Activated CD4-positive, CD25-positive, alpha-beta regulatory T cell (primary cell): Measurements from ENCODE around the gene TENM4.

Source experiments
- DNase-seq, 4 experiments: peaks; one replicate each; lab custom pipeline; 2025; lab: John Stamatoyannopoulos, UW

The TENM4 gene

GRCh38 chr11:78935398-78936068 is 505.3 kb downstream of the TENM4 start:
- DNase-seq: no peak

GRCh38 chr11:78933350-78933749 is 507.5 kb downstream of the TENM4 start:
- no peak for DNase-seq

- DNase-seq: no peak
These were observed 508.1 kb downstream of the TENM4 start for GRCh38 chr11:78932757-78933156.

DNA sequence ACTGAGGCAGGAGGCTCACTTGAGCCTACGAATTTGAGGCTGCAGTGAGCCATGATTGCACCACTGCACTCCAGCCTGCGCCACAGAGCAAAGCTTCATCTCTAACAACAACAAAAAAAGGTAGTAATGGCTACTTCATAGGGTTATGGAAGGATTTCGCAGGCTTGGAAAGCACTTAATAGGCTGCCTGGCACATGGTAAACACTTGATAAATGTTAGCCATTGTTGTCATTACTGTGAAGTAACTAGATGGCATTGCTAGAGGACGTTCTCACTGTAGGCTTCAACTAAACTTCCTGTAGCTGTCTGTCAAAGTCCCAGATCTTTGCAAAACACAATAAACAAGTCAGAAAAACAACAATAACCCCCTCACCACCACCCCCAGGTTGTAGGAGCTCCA is 508.9 kb downstream of the TENM4 start:
- DNase-seq: no peak

GRCh38 chr11:78930810-78931523 is 509.9 kb downstream of the TENM4 start:
- DNase-seq: no peak

DNA sequence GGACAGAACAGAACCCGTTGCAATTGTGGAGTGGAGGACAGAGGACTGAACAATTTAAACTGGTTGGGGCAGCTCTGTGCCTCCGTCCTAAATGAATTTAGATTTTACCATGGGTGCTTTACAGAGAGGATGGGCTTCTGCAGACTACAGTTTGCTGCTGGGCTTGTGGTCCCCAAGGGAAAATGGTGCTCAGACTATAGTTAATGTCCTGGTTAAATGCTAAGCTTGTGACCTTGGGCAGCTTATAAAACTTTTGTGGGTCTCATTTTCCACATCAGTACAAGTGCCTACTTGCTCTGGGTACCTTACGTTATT is 511.0 kb downstream of the TENM4 start:
- DNase-seq: no peak

- no peak for DNase-seq
These were observed 511.5 kb downstream of the TENM4 start for GRCh38 chr11:78929207-78929905.

DNA sequence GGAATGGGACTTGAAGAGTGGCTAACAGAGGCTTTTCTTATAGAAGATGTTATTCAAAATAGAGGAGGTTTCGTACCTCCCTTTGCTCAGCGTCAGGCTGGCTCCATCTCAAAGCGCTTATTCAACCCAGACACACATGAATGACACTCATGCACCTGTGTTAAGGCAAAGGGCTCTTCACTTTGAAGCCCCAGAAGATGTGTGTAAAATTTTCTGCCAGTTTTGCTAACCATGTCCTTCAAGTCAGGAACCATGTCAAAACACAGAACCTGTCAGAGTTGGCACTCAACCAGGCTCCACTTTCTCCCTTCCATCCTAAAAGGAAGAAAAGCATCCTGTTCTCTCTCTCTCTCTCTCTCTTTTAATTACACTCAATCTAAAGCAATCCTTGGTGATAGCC is 513.3 kb downstream of the TENM4 start:
- DNase-seq: no peak

DNA sequence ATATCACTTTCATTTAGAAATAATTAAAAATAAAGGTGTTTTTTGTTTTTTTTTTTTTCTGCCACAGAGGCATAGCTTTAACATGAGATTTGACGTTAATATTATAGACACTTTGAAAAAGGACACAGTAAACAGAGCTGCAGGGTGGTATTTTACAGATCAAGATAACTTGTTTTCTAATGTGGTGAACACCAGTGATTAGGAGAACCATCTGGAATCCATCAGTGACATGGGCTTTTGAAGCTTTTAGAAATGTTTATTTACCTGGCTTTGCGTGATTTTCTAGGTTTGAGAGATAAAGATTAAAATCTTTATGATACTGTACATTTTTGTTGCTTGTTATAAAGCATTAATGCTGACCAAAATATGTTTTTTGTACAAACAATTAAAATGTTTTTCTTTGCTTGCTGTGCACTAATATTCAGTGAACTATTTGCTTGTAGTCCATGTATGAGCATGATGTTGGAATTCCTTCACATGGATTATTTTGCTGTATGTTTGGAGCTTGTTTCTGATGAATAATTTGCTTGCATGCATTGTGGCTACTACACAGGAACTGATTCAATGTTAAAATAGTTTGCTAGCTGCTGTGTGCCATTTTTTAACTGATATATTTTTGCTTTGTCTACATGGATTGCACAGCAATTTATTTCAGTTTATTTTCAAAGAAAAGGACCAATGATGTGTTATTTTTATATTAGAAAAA is 514.0 kb downstream of the TENM4 start:
- DNase-seq: no peak

- DNase-seq: no peak
These were observed 515.4 kb downstream of the TENM4 start for GRCh38 chr11:78925387-78925786.

DNA sequence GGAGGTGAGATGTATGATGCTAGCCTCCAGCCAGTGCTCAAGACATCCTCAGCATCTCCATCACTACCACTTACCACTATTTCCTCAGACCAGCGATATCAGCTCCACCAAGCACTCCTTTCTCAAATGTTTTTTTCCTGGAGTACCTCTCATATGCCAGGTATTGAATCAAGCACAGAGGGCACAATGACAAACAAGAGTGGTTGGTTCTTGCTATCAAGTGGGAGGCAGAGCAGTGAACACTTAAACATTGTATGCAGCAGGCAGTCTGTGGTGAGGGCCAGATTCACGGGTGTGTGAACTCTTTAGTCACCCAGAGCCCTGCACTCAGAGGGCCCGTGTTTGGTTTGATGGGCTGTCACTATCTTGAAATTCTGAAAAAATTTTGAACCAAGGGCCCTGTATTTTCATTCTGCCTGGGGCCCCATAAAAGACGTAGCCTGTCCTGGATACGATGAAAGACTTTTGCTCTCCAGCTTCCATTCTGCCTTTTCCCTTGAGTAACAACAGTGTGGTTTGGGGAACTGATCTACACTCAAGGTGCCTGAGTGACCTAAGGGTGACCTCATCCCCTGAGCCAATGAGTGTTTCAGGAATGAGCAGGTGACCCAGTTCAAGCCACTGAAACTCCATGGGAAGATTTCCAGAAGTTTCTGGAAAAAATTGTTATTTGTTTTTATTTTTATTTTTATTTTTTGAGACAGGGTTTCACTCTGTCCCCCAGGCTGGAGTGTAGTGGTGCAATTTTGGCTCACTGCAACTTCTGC is 517.8 kb downstream of the TENM4 start:
- no peak for DNase-seq

DNA sequence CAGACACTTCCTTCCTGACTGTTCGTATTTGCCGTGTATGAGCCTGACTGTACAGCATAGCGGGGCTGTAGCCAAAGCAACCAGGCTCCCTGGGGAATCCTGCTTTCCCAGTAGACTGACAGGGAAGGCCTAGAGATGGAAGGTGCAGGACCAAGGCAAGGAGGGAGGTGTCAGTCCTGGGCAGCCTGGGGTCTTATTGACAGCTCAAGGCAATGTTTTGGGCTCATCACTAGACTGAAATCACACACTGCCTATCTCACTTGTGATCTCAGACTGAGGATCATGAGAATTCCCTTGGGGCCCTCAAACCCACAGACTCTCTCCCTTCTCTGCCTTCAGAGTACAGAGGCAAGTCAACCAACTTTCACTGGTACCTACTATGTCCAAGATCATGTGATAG is 519.3 kb downstream of the TENM4 start:
- no peak for DNase-seq

DNA sequence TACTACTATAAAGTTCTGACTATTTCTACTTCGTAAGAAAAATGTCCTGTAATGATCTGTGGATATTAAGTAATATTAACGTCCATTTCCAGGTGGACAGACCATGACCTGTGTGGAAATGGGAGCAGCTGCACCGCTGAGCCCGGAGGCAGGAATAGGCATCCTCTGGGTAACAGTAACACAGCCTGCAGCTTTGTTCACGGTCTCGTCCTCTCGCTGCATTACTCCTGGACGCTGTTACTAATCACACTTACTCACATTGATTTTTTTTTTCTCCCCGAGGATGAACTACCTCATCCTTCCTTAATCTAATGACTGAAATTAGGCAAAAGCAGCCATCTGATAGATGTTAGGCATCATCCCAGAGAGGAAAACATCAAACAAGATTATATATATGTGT is 520.5 kb downstream of the TENM4 start:
- DNase-seq: no peak

GRCh38 chr11:78916759-78917158 is 524.1 kb downstream of the TENM4 start:
- DNase-seq: no peak

GRCh38 chr11:78914503-78914902 is 526.3 kb downstream of the TENM4 start:
- no peak for DNase-seq

DNA sequence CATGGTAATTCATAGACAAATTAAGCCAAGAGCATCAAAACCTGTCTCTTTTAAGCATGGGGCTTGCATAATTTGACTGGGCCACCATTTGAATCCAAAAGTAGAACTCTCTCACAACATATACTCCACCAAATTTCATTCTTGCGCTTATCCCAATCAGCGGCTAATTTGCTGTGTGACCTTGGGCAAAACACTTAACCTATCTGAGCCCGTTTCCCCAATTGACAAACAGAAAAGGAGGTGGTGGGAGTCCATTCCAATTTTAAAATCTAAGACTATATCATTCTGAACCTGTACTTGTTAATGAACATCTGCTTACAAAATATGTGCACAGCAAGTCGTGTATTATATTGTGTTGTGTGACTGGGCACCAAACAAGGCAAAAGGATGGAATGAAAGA is 528.1 kb downstream of the TENM4 start:
- no peak for DNase-seq

DNA sequence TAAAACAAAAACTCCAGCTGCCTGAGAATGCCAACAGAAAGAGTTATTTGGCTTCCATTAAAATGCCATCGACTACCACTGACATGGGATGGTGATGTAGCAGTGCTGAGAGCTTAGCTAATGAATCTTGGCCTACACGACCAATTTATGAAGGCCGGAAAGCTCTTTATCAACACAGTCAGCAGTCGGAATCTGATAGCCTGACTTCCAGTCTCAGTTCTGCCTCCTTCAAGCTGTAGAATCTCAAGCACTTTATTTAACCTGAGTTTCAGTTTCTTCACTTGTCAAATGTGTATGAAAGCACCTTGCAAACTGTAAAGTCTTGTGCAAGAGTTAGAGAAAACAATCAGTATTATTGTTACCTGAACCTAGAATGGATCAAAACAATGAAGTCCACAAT is 530.5 kb downstream of the TENM4 start:
- DNase-seq: no peak

GRCh38 chr11:78909386-78909785 is 531.4 kb downstream of the TENM4 start:
- no peak for DNase-seq

- no peak for DNase-seq
These were observed 533.2 kb downstream of the TENM4 start for GRCh38 chr11:78907636-78908035.

DNA sequence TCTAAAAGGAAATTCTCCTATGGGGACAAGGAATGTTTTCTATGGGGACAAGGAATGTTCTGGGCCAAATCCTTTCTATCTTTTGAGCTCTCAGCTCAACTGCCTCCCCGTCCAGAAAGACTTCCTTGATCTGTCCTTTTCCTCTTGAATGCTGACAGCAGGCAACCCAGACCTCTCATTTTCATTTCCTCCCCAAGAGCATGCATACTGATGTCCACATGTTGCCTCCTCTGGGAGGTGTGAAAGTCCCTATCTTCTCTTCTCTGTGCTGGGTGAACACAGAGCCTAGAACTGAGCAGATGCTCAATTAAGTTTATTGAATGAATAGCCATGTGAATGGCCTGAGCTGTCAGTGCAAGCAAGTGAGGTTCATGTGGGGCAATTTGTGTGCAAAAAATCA is 534.3 kb downstream of the TENM4 start:
- DNase-seq: no peak

DNA sequence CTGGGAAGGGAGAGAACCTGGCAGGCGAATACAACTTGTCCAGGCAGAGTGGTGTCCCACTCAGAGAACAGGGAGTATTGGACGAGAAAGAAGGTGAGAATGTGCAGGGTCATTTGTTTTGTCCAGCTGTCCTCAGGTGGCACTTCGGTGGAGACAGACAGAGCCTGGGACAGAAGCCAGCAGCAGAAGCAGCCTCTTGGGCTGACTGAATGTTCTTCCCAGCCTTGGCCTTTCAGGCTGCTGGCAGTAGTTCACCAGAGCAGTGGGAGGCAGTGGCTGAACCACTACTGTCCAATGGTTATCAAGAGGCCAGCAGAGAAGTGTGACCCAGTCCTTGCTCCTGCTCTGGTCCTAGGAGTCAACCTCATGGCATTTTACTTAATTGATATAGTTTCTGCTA is 535.1 kb downstream of the TENM4 start:
- no peak for DNase-seq
